ENCODE measurements around the gene PTPRT. TPM values are rescaled to one million over a fixed set of nuclear protein-coding genes. Genes with fewer than 3 reads are reported as not detected.

The PTPRT gene
- total RNA-seq, 1 experiment from 2014 or later = 0.13 TPM

DNA sequence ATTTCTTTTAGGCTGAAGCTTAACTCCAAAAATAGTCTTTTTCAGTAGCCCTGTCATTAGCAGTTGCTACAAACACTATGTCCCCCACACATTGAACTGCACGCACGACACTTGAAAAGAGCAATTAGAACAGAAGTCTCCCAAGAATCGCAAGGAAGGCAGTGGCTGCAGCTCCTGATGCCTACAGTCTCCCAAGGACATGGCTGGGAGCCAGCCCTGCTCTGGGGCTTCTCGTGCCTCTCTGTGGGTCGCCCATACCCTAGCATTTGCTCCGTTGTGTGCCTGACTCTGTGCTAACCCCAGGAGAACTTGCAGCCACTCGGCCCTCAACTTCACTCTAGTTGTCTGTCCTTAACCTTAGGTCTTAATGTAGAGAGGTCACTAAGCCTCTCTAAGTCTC lies 454.2 kb downstream of the PTPRT start:
- H2BK120ac ChIP-seq (ENCODE audit: low read depth, low read length, poor library complexity, severe bottlenecking) = no peak overlapping the region
- H3K14ac ChIP-seq (ENCODE audit: insufficient read depth, low read length) = no peak overlapping the region
- no peak overlapping the region for H3K4ac ChIP-seq (ENCODE audit: low read depth, low read length)
- H2BK20ac ChIP-seq (ENCODE audit: low read depth, low read length, poor library complexity, severe bottlenecking) = no peak overlapping the region
- no peak overlapping the region for H2AK5ac ChIP-seq (ENCODE audit: insufficient read length, low read length)
- WGBS (ENCODE audit: extremely low coverage, insufficient read length, low lambda C conversion rate) = no CpG with 5 or more reads among the region's 7 CpGs
- no peak overlapping the region for H2BK15ac ChIP-seq (ENCODE audit: low read depth, low read length)
- TF ChIP-seq, protein P1, sequence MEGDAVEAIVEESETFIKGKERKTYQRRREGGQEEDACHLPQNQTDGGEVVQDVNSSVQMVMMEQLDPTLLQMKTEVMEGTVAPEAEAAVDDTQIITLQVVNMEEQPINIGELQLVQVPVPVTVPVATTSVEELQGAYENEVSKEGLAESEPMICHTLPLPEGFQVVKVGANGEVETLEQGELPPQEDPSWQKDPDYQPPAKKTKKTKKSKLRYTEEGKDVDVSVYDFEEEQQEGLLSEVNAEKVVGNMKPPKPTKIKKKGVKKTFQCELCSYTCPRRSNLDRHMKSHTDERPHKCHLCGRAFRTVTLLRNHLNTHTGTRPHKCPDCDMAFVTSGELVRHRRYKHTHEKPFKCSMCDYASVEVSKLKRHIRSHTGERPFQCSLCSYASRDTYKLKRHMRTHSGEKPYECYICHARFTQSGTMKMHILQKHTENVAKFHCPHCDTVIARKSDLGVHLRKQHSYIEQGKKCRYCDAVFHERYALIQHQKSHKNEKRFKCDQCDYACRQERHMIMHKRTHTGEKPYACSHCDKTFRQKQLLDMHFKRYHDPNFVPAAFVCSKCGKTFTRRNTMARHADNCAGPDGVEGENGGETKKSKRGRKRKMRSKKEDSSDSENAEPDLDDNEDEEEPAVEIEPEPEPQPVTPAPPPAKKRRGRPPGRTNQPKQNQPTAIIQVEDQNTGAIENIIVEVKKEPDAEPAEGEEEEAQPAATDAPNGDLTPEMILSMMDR (conservative IDR thresholded peaks at IDR 0.05) = no peak
- no peak overlapping the region for H3K27ac ChIP-seq (ENCODE audit: insufficient read length, low read depth, low read length)
- Mint-ChIP-seq H3K4me3 (no peak overlapping the region), H3K4me1 (no peaks in the 10 kb centered on the region), H3K36me3 (ENCODE audit: insufficient read depth in 1 of 3, low read depth in 3 of 3) (no peaks in the 10 kb centered on the region), H3K27me3 (ENCODE audit: low read depth) (peaks cover 3% of the 10 kb centered on the region), H3K9me3 (no peaks in the 10 kb centered on the region), H3K27ac (no peak overlapping the region)
- H4K5ac ChIP-seq (ENCODE audit: insufficient read length, low read depth, low read length) = no peak overlapping the region
- DNase-seq = no peak
- H3K9ac ChIP-seq (ENCODE audit: extremely low read depth, insufficient read length, low read length) = no peak overlapping the region
- no peaks in the 10 kb centered on the region for H3K23me2 ChIP-seq (ENCODE audit: insufficient read length, low read depth, low read length, poor library complexity, severe bottlenecking)
- no peak overlapping the region for H4K91ac ChIP-seq (ENCODE audit: insufficient read length, low read depth, low read length)
- H3K23ac ChIP-seq (ENCODE audit: insufficient read length, low read depth, low read length) = no peak overlapping the region
- no peak overlapping the region for H3T11ph ChIP-seq (ENCODE audit: low read length)
- no peaks in the 10 kb centered on the region for H3K79me2 ChIP-seq (ENCODE audit: insufficient read depth, low read length)
- H3K27me3 ChIP-seq (ENCODE audit: insufficient read depth, low read length) = no peaks in the 10 kb centered on the region
- H2BK12ac ChIP-seq (ENCODE audit: insufficient read length, low read depth, low read length) = no peak overlapping the region
- no peaks in the 10 kb centered on the region for H3K9me3 ChIP-seq (ENCODE audit: control insufficient read depth, low read depth, low read length)
- H4K20me1 ChIP-seq (ENCODE audit: control insufficient read depth, insufficient read depth, insufficient read length) = no peaks in the 10 kb centered on the region
- H2BK5ac ChIP-seq (ENCODE audit: insufficient read length, low read length) = no peak overlapping the region
- no peak overlapping the region for H4K8ac ChIP-seq (replicated peaks; ENCODE audit: insufficient read length, low read depth, low read length)
- no peak overlapping the region for H3K56ac ChIP-seq (ENCODE audit: insufficient read length, low read depth, low read length)
- H3K4me2 ChIP-seq (ENCODE audit: insufficient read depth, insufficient read length, low read length) = no peak overlapping the region
- no peaks in the 10 kb centered on the region for H3K4me1 ChIP-seq (ENCODE audit: insufficient read depth, low read length)
- H3K18ac ChIP-seq (ENCODE audit: insufficient read length, low read depth, low read length) = no peak overlapping the region
- no peaks in the 10 kb centered on the region for H3K79me1 ChIP-seq (ENCODE audit: insufficient read depth, low read depth, low read length, poor library complexity, severe bottlenecking)
- H2AFZ ChIP-seq (ENCODE audit: low read length) = no peak overlapping the region
